ENCODE data around the gene NHEJ1.

DNA sequence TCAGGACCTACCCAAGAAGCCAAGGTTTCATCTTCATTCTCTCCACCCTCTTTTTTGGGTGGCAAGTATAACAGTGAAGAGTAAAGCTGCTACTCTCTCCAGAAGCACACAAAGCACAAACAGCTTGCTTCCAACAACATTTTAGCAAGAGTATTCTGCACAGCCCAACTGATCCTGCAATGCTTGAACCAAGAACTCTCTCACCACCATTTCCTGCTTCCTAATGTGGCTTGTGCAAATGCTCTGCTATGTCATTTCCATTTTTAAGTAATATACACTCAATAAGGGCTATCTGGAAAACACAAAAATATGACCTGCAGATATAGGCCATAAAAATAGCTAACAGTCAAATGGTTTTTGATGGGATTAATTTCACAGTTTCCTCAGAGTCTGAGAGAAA, 75.8 kb downstream of the NHEJ1 start:
- TF ChIP-seq, protein P1, sequence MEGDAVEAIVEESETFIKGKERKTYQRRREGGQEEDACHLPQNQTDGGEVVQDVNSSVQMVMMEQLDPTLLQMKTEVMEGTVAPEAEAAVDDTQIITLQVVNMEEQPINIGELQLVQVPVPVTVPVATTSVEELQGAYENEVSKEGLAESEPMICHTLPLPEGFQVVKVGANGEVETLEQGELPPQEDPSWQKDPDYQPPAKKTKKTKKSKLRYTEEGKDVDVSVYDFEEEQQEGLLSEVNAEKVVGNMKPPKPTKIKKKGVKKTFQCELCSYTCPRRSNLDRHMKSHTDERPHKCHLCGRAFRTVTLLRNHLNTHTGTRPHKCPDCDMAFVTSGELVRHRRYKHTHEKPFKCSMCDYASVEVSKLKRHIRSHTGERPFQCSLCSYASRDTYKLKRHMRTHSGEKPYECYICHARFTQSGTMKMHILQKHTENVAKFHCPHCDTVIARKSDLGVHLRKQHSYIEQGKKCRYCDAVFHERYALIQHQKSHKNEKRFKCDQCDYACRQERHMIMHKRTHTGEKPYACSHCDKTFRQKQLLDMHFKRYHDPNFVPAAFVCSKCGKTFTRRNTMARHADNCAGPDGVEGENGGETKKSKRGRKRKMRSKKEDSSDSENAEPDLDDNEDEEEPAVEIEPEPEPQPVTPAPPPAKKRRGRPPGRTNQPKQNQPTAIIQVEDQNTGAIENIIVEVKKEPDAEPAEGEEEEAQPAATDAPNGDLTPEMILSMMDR (IDR thresholded peaks at IDR 0.05) = no peak
- no peak for TF ChIP-seq POLR2AphosphoS5 (IDR thresholded peaks at IDR 0.05)
